Adrenal gland (tissue), 5 donors: ENCODE data around the gene NFATC4.

ENCODE experiments used
- POLR2A ChIP-seq, 2 donors: fragments of 450-650 bp; IDR thresholded peaks; one replicate each; pipeline ENCODE4 v1.6.1; 2017; ENCODE audit warnings: antibody characterized with exemption in 2 of 2, mild to moderate bottlenecking in 2 of 2, moderate library complexity in 1 of 2
- TF ChIP-seq, protein P1 (sequence below), 6 experiments: fragments of 450-650 bp in 4 of 6; fragments of 200-600 bp in 2 of 6; sonication (generic) in 1 of 6; IDR thresholded peaks; 1 replicate in 5 of 6; 2 replicates in 1 of 6; pipeline versions ENCODE4 v1.5.1 to v1.8.0; 2016 to 2021; ENCODE audit warnings: antibody characterized with exemption in 6 of 6, mild to moderate bottlenecking in 2 of 6, moderate library complexity in 1 of 6
- donor health status: DM: no; HTN: no; CAD: no.

DNA sequence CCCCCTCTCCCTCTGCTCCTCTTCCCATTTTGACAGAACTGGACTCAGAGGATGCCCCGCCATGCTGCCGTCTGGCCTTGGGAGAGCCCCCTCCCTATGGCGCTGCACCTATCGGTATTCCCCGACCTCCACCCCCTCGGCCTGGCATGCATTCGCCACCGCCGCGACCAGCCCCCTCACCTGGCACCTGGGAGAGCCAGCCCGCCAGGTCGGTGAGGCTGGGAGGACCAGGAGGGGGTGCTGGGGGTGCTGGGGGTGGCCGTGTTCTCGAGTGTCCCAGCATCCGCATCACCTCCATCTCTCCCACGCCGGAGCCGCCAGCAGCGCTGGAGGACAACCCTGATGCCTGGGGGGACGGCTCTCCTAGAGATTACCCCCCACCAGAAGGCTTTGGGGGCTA, 1.5 kb downstream of the NFATC4 start:
- TF ChIP-seq, protein P1, sequence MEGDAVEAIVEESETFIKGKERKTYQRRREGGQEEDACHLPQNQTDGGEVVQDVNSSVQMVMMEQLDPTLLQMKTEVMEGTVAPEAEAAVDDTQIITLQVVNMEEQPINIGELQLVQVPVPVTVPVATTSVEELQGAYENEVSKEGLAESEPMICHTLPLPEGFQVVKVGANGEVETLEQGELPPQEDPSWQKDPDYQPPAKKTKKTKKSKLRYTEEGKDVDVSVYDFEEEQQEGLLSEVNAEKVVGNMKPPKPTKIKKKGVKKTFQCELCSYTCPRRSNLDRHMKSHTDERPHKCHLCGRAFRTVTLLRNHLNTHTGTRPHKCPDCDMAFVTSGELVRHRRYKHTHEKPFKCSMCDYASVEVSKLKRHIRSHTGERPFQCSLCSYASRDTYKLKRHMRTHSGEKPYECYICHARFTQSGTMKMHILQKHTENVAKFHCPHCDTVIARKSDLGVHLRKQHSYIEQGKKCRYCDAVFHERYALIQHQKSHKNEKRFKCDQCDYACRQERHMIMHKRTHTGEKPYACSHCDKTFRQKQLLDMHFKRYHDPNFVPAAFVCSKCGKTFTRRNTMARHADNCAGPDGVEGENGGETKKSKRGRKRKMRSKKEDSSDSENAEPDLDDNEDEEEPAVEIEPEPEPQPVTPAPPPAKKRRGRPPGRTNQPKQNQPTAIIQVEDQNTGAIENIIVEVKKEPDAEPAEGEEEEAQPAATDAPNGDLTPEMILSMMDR (IDR thresholded peaks at IDR 0.05) = no peak
- TF ChIP-seq POLR2A (IDR thresholded peaks at IDR 0.05) = no peak
